ENCODE data around the gene TGM2. TPM values are rescaled to one million over a fixed set of nuclear protein-coding genes. Genes with fewer than 3 reads are reported as not detected.
A peak's percentile ranks its signal among the peaks of the same experiment; 100 is the strongest.

The TGM2 gene
- polyA plus RNA-seq (18.4 to 50.3 TPM (median 18.7 TPM) in 3 replicates), polyA minus RNA-seq (27.4 to 122 TPM (median 29.7 TPM) in 3 replicates)
- 0.86 TPM for polyA plus RNA-seq (2011; ENCODE audit: low read depth)
- polyA plus RNA-seq (2011; cell fraction: cytosol; rRNA removed) = 16.2 and 22.6 TPM in 2 replicates
- 30.9 and 32.5 TPM in 2 replicates for polyA plus RNA-seq (2011; cell fraction: nucleus; rRNA removed)
- 0.38 and 57.9 TPM in 2 replicates for polyA plus RNA-seq (2012; ENCODE audit: low replicate concordance)
- polyA minus RNA-seq (2011; cell fraction: cytosol; rRNA and poly(A)+ RNA removed) = 50.3 TPM
- 29.2 and 30.7 TPM in 2 replicates for polyA minus RNA-seq (2011; cell fraction: nucleus; rRNA and poly(A)+ RNA removed)

DNA sequence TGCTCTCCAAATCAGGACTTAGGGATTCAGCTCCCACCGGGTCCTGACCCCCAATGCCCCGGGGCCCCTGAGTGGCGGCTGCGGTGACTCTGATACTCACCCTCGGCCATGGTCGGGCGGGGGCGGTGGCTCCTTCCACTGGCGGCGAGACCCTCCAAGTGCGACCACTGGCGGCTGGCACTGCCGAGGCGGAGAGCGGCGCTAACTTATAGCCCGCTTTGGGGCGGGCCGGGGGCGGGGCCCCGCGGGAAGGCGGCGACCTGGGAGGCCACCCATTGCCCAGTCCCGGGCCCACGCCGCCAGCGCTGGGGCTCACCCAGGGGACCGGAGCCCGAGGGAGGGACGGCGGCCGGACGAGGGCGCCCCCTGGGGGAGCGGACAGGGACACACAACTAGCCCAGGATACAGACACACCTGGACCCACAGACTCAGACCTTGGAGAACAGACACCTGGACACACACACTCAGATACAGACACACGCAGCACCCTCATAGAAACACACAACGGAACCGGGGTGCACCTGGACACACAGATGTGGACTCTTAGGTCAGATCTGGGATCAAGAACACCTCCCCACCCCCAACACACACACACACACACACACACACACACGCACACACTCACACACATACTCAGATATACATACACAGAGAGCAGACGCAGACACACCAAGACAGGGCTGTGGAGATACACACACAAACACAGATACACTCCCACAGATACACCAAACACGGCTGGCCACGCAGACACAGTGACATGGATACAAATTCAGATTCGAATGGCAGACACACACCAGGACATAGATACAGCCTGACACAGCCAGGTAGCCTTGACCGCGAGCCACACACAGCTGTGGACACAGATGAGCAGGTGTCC, at the start of gene TGM2:
Gene TGM2 (minus strand): TSS at position 182 of the 877 bp plus-strand sequence. CDS start 72 bp downstream, at position 110.
- dilution Hi-C loops (cut with MboI; ENCODE audit: extremely low pct_ligation_motif_present, low sequenced_read_pairs) = no loop called here
- Histone ChIP-seq H3K27ac (ENCODE audit: control insufficient read depth, insufficient read depth, low read length) (no peak within 1 kb of the TSS), H4K20me1 (ENCODE audit: control insufficient read depth, extremely low read depth, insufficient read depth, low read length) (no peaks in the 10 kb centered on the region), H3K36me3 (ENCODE audit: control insufficient read depth in 2 of 2, extremely low read depth in 1 of 2, insufficient read depth in 2 of 2, low read length in 2 of 2) (no peaks in the 10 kb centered on the region), H3K4me3 (ENCODE audit: control insufficient read depth in 2 of 3, extremely low read depth in 1 of 3, insufficient read depth in 2 of 3, low read depth in 1 of 3, low read length in 3 of 3) (peak within 1 kb of the TSS; percentile 17 to 36 (median 20)), H3K9ac (ENCODE audit: control insufficient read depth, extremely low read depth, insufficient read depth, low read length) (peak within 1 kb of the TSS; percentile 19), H3K9me1 (ENCODE audit: control insufficient read depth, extremely low read depth, insufficient read depth, low read length) (no peaks in the 10 kb centered on the region), H2AFZ (ENCODE audit: control insufficient read depth, low read length) (peak within 1 kb of the TSS; percentile 17), H3K4me1 (ENCODE audit: control insufficient read depth, extremely low read depth, insufficient read depth, low read length) (peaks cover 42% of the 10 kb centered on the region), H3K79me2 (ENCODE audit: control insufficient read depth, insufficient read depth, low read length) (no peaks in the 10 kb centered on the region), H3K27me3 (ENCODE audit: control insufficient read depth, extremely low read depth, insufficient read depth, low read length) (no peaks in the 10 kb centered on the region), H3K9me3 (ENCODE audit: control insufficient read depth, low read depth, low read length) (no peaks in the 10 kb centered on the region), H3K4me2 (ENCODE audit: control insufficient read depth, extremely low read depth, insufficient read depth, low read depth, low read length) (peak within 1 kb of the TSS; percentile 69)
- TF ChIP-seq EZH2 (IDR thresholded peaks at IDR 0.05; ENCODE audit: low read length) = no peak
- TF ChIP-seq, protein P1, sequence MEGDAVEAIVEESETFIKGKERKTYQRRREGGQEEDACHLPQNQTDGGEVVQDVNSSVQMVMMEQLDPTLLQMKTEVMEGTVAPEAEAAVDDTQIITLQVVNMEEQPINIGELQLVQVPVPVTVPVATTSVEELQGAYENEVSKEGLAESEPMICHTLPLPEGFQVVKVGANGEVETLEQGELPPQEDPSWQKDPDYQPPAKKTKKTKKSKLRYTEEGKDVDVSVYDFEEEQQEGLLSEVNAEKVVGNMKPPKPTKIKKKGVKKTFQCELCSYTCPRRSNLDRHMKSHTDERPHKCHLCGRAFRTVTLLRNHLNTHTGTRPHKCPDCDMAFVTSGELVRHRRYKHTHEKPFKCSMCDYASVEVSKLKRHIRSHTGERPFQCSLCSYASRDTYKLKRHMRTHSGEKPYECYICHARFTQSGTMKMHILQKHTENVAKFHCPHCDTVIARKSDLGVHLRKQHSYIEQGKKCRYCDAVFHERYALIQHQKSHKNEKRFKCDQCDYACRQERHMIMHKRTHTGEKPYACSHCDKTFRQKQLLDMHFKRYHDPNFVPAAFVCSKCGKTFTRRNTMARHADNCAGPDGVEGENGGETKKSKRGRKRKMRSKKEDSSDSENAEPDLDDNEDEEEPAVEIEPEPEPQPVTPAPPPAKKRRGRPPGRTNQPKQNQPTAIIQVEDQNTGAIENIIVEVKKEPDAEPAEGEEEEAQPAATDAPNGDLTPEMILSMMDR (optimal IDR thresholded peaks at IDR 0.05 in 1 of 3, IDR thresholded peaks at IDR 0.05 in 1 of 3, conservative IDR thresholded peaks at IDR 0.05 in 1 of 3; ENCODE audit: extremely low read depth in 1 of 3, insufficient read depth in 2 of 3, low read length in 3 of 3) = peak; percentile 67 to 85 (median 79)
- DNase-seq (ENCODE audit: low read depth, low spot score) = no peak
- no peak for FAIRE-seq

DNA sequence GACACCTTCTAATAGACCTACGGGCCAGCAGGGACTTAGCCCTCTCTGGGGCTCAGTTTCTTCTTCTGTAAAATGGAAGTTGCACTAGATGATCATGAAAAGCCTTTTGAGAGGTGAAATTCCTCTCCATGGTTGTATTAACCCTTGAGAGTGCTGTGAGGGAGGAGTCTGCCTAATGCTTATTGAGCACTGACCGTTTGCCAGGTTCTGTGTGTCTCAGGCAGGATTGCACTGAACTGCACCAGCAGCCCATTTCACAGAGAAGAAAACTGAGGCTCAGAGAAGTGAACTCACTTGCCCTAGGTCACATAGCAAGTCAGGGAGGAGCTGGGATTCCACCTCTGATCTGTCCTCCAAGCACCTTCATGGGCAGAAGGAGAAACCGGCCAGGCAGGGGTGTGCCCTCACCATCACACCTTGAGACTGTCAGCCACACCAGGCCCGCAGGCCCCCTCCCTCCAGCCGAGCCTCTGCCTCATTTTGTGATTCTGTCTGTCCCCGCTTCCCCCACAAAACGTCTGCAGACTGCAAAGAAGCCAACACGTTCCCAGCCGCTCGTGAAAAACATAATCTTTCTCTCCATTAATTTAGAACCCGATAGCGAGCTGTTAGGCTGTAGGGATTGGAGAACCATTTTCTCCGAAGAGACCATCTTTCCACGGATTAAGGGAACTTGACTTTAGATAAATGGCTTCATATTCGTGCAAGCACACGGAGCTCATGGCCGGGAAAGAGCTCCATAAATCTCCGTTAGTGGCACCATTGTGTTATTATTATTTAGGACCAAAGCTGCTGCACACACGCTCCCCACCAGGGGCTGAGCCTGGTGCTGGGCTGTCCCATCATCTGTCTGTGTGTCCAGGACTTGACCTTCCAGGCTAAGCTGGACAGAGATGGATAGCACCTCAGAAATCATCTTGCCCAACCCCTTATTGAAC, 49.5 kb upstream of the TGM2 start:
- Histone ChIP-seq H3K4me2 (ENCODE audit: control insufficient read depth, extremely low read depth, insufficient read depth, low read depth, low read length) (no peak overlapping the region), H3K9ac (ENCODE audit: control insufficient read depth, extremely low read depth, insufficient read depth, low read length) (no peak overlapping the region), H3K4me3 (ENCODE audit: control insufficient read depth in 2 of 3, extremely low read depth in 1 of 3, insufficient read depth in 2 of 3, low read depth in 1 of 3, low read length in 3 of 3) (no peak overlapping the region), H3K36me3 (ENCODE audit: control insufficient read depth in 2 of 2, extremely low read depth in 1 of 2, insufficient read depth in 2 of 2, low read length in 2 of 2) (no peaks in the 10 kb centered on the region), H4K20me1 (ENCODE audit: control insufficient read depth, extremely low read depth, insufficient read depth, low read length) (no peaks in the 10 kb centered on the region), H3K4me1 (ENCODE audit: control insufficient read depth, extremely low read depth, insufficient read depth, low read length) (peaks cover 24% of the 10 kb centered on the region), H2AFZ (ENCODE audit: control insufficient read depth, low read length) (no peak overlapping the region), H3K27me3 (ENCODE audit: control insufficient read depth, extremely low read depth, insufficient read depth, low read length) (no peaks in the 10 kb centered on the region), H3K79me2 (ENCODE audit: control insufficient read depth, insufficient read depth, low read length) (no peaks in the 10 kb centered on the region), H3K27ac (ENCODE audit: control insufficient read depth, insufficient read depth, low read length) (no peak overlapping the region), H3K9me3 (ENCODE audit: control insufficient read depth, low read depth, low read length) (no peaks in the 10 kb centered on the region), H3K9me1 (ENCODE audit: control insufficient read depth, extremely low read depth, insufficient read depth, low read length) (no peaks in the 10 kb centered on the region)
- FAIRE-seq (no peak), DNase-seq (ENCODE audit: low read depth, low spot score) (no peak)
- TF ChIP-seq, protein P1 (optimal IDR thresholded peaks at IDR 0.05 in 1 of 3, IDR thresholded peaks at IDR 0.05 in 1 of 3, conservative IDR thresholded peaks at IDR 0.05 in 1 of 3; ENCODE audit: extremely low read depth in 1 of 3, insufficient read depth in 2 of 3, low read length in 3 of 3) = peak in 2 of 3 experiments; percentile 16 to 23
- no peak for TF ChIP-seq EZH2 (IDR thresholded peaks at IDR 0.05; ENCODE audit: low read length)
- dilution Hi-C loops (cut with MboI; ENCODE audit: extremely low pct_ligation_motif_present, low sequenced_read_pairs) = no loop called here
